H1 (cell line): ENCODE measurements around the gene CGB2. TPM values are rescaled to one million over a fixed set of nuclear protein-coding genes. Genes with fewer than 3 reads are reported as not detected.

Experiments used
- BRCA1 ChIP-seq: IDR thresholded peaks from 2 replicates; pipeline ENCODE4 v1.6.1; 2012; ENCODE audit warnings: low read depth, low read length, improper control_type of control experiment
- KDM4A ChIP-seq: IDR thresholded peaks from one replicate; pipeline ENCODE4 v1.7.1; 2012; ENCODE audit warnings: low read depth, mild to moderate bottlenecking, moderate library complexity, low read length, inconsistent platforms; ENCODE audit not compliant: severe bottlenecking
- NANOG ChIP-seq: IDR thresholded peaks from 2 replicates; pipeline ENCODE4 v1.6.1; 2011; ENCODE audit warnings: low read length, low read depth, mild to moderate bottlenecking, inconsistent platforms; ENCODE audit not compliant: insufficient read depth, poor library complexity, severe bottlenecking
- POLR2A ChIP-seq, 2 experiments: IDR thresholded peaks; 1 replicate in 1 of 2; 2 replicates in 1 of 2; pipeline ENCODE4 v1.6.1; 2011; ENCODE audit warnings: low read depth in 2 of 2, low read length in 2 of 2, mild to moderate bottlenecking in 2 of 2; ENCODE audit errors: control extremely low read depth in 1 of 2
- POU5F1 ChIP-seq: IDR thresholded peaks from 2 replicates; pipeline ENCODE4 v1.6.1; 2011; ENCODE audit warnings: low read depth, mild to moderate bottlenecking, low read length, moderate library complexity
- RAD21 ChIP-seq, 2 experiments: IDR thresholded peaks in 1 of 2; conservative IDR thresholded peaks in 1 of 2; 2 replicates each; pipeline ENCODE4 v1.6.1; 2011; ENCODE audit warnings: low read depth in 2 of 2, low read length in 2 of 2, improper control_type of control experiment in 1 of 2, inconsistent platforms in 1 of 2, mild to moderate bottlenecking in 1 of 2, moderate library complexity in 1 of 2
- RNF2 ChIP-seq: fragments of 200-900, 300-1000 bp; sonication (generic); IDR thresholded peaks from 2 replicates; pipeline ENCODE4 v1.7.1; 2016; ENCODE audit warnings: borderline replicate concordance, low read depth, mild to moderate bottlenecking, antibody characterized with exemption, low read length; ENCODE audit not compliant: poor library complexity, severe bottlenecking; ENCODE audit errors: missing control alignments
- RXRA ChIP-seq: IDR thresholded peaks from 2 replicates; pipeline ENCODE4 v1.6.1; 2011; ENCODE audit warnings: low read depth, mild to moderate bottlenecking, low read length, moderate library complexity; ENCODE audit not compliant: insufficient read depth
- SIN3A ChIP-seq, 2 experiments: IDR thresholded peaks in 1 of 2; conservative IDR thresholded peaks in 1 of 2; 2 replicates each; pipeline ENCODE4 v1.6.1; 2011 to 2012; ENCODE audit warnings: low read length in 2 of 2, improper control_type of control experiment in 1 of 2, low read depth in 1 of 2, mild to moderate bottlenecking in 1 of 2
- ZNF274 ChIP-seq: IDR thresholded peaks from 2 replicates; pipeline ENCODE4 v1.7.0; 2012; ENCODE audit warnings: low read length, borderline replicate concordance; ENCODE audit errors: extremely low read depth
- polyA plus RNA-seq, 7 experiments: library from polyadenylated mRNA; depleted of rRNA in 3 of 7; stranded (reverse) in 5 of 7; unstranded in 2 of 7; fragments of >200 nt in 5 of 7; fragments of 200-250 nt in 2 of 7; gene quantifications; 1 replicate in 5 of 7; 2 replicates in 1 of 7; 4 replicates in 1 of 7; pipeline versions ENCODE4 v1.2.1 to v1.2.3, GENCODE V29; 2011 to 2013; ENCODE audit warnings: missing spikeins in 2 of 7, mixed read lengths in 2 of 7
- total RNA-seq: library from RNA; stranded (reverse); fragmentation: NEBNext Ultra II Directional; extraction: Animal tissue kit (Norgen Biotek cat#: 25700); gene quantifications from 2 replicates; pipeline ENCODE4 v1.2.1, GENCODE V29; 2021
- TF ChIP-seq, protein P1 (sequence below): fragments of 300-600 bp; sonication (generic); IDR thresholded peaks from 2 replicates; pipeline ENCODE4 v1.7.1; 2012; ENCODE audit warnings: low read length, moderate library complexity, mild to moderate bottlenecking, inconsistent platforms; ENCODE audit not compliant: insufficient replicate concordance

Gene CGB2
- total and polyA plus RNA-seq, 2 of the 8 experiments (the other 6 are each of a cell fraction or from before 2014, with no cell fraction given): 0.71 to 3.2 TPM

- TF ChIP-seq, protein P1, sequence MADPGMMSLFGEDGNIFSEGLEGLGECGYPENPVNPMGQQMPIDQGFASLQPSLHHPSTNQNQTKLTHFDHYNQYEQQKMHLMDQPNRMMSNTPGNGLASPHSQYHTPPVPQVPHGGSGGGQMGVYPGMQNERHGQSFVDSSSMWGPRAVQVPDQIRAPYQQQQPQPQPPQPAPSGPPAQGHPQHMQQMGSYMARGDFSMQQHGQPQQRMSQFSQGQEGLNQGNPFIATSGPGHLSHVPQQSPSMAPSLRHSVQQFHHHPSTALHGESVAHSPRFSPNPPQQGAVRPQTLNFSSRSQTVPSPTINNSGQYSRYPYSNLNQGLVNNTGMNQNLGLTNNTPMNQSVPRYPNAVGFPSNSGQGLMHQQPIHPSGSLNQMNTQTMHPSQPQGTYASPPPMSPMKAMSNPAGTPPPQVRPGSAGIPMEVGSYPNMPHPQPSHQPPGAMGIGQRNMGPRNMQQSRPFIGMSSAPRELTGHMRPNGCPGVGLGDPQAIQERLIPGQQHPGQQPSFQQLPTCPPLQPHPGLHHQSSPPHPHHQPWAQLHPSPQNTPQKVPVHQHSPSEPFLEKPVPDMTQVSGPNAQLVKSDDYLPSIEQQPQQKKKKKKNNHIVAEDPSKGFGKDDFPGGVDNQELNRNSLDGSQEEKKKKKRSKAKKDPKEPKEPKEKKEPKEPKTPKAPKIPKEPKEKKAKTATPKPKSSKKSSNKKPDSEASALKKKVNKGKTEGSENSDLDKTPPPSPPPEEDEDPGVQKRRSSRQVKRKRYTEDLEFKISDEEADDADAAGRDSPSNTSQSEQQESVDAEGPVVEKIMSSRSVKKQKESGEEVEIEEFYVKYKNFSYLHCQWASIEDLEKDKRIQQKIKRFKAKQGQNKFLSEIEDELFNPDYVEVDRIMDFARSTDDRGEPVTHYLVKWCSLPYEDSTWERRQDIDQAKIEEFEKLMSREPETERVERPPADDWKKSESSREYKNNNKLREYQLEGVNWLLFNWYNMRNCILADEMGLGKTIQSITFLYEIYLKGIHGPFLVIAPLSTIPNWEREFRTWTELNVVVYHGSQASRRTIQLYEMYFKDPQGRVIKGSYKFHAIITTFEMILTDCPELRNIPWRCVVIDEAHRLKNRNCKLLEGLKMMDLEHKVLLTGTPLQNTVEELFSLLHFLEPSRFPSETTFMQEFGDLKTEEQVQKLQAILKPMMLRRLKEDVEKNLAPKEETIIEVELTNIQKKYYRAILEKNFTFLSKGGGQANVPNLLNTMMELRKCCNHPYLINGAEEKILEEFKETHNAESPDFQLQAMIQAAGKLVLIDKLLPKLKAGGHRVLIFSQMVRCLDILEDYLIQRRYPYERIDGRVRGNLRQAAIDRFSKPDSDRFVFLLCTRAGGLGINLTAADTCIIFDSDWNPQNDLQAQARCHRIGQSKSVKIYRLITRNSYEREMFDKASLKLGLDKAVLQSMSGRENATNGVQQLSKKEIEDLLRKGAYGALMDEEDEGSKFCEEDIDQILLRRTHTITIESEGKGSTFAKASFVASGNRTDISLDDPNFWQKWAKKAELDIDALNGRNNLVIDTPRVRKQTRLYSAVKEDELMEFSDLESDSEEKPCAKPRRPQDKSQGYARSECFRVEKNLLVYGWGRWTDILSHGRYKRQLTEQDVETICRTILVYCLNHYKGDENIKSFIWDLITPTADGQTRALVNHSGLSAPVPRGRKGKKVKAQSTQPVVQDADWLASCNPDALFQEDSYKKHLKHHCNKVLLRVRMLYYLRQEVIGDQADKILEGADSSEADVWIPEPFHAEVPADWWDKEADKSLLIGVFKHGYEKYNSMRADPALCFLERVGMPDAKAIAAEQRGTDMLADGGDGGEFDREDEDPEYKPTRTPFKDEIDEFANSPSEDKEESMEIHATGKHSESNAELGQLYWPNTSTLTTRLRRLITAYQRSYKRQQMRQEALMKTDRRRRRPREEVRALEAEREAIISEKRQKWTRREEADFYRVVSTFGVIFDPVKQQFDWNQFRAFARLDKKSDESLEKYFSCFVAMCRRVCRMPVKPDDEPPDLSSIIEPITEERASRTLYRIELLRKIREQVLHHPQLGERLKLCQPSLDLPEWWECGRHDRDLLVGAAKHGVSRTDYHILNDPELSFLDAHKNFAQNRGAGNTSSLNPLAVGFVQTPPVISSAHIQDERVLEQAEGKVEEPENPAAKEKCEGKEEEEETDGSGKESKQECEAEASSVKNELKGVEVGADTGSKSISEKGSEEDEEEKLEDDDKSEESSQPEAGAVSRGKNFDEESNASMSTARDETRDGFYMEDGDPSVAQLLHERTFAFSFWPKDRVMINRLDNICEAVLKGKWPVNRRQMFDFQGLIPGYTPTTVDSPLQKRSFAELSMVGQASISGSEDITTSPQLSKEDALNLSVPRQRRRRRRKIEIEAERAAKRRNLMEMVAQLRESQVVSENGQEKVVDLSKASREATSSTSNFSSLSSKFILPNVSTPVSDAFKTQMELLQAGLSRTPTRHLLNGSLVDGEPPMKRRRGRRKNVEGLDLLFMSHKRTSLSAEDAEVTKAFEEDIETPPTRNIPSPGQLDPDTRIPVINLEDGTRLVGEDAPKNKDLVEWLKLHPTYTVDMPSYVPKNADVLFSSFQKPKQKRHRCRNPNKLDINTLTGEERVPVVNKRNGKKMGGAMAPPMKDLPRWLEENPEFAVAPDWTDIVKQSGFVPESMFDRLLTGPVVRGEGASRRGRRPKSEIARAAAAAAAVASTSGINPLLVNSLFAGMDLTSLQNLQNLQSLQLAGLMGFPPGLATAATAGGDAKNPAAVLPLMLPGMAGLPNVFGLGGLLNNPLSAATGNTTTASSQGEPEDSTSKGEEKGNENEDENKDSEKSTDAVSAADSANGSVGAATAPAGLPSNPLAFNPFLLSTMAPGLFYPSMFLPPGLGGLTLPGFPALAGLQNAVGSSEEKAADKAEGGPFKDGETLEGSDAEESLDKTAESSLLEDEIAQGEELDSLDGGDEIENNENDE: no peak
- TF ChIP-seq RAD21 (IDR thresholded peaks at IDR 0.05 in 1 of 2, conservative IDR thresholded peaks at IDR 0.05 in 1 of 2; ENCODE audit: low read depth in 2 of 2, low read length in 2 of 2) (no peak), POLR2A (IDR thresholded peaks at IDR 0.05; ENCODE audit: control extremely low read depth in 1 of 2, low read depth in 2 of 2, low read length in 2 of 2) (no peak), BRCA1 (no peak), POU5F1 (no peak), RXRA (no peak), KDM4A (no peak), SIN3A (conservative IDR thresholded peaks at IDR 0.05 in 1 of 2, IDR thresholded peaks at IDR 0.05 in 1 of 2; ENCODE audit: low read depth in 1 of 2, low read length in 2 of 2) (no peak), ZNF274 (no peak), RNF2 (no peak), NANOG (no peak)
These were observed 37.3 kb downstream of the CGB2 start (continued) for GRCh38 chr19:49069026-49069425.
